ENCODE data around the gene HNRNPA0.
A peak's percentile ranks its signal among the peaks of the same experiment; 100 is the strongest.

The HNRNPA0 gene

DNA sequence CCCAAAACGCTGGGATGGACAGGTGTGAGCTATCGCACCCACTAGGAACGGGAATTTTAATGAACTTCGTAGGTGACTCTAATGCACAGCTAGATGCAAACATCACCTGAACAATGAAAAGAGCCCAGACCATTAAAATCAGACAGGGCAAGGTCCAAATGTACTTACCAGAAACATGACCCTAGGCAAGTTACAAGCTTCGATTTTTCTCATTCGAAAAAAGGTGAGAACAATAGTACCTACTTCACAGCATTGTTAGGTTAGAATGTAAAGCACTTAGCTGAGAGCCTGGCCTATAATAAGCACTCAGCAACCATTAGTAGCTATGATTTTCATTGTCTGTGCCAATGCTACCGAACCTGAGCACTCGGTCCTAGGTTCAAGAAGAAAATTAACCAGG, 12.4 kb downstream of the HNRNPA0 start:
- TF ChIP-seq, protein P1, sequence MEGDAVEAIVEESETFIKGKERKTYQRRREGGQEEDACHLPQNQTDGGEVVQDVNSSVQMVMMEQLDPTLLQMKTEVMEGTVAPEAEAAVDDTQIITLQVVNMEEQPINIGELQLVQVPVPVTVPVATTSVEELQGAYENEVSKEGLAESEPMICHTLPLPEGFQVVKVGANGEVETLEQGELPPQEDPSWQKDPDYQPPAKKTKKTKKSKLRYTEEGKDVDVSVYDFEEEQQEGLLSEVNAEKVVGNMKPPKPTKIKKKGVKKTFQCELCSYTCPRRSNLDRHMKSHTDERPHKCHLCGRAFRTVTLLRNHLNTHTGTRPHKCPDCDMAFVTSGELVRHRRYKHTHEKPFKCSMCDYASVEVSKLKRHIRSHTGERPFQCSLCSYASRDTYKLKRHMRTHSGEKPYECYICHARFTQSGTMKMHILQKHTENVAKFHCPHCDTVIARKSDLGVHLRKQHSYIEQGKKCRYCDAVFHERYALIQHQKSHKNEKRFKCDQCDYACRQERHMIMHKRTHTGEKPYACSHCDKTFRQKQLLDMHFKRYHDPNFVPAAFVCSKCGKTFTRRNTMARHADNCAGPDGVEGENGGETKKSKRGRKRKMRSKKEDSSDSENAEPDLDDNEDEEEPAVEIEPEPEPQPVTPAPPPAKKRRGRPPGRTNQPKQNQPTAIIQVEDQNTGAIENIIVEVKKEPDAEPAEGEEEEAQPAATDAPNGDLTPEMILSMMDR (conservative IDR thresholded peaks at IDR 0.05; ENCODE audit: low read length) = no peak
- no peak for DNase-seq (ENCODE audit: low read depth)
- no peak overlapping the region for H3K4me3 ChIP-seq (ENCODE audit: low read length)

DNA sequence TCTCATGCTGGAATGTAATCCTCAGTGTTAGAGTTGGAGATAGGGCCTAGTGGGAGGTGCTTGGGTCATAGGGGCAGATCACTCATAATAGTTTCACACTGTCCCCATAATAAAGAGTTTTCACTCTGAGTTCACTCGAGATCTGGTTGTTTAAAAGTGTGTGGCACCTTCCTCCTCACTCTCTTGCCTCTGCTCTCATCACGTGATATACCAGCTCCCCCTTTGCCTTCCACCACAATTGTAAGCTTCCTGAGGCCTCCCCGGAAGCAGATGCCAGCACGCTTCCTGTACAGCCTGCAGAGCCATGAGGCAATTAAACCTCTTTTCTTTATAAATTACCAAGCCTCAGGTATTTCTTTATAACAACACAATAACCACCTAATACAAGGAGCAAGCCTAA, 14.4 kb downstream of the HNRNPA0 start:
- no peak for DNase-seq (ENCODE audit: low read depth)
- no peak overlapping the region for H3K4me3 ChIP-seq (ENCODE audit: low read length)
- TF ChIP-seq, protein P1 (conservative IDR thresholded peaks at IDR 0.05; ENCODE audit: low read length) = no peak

DNA sequence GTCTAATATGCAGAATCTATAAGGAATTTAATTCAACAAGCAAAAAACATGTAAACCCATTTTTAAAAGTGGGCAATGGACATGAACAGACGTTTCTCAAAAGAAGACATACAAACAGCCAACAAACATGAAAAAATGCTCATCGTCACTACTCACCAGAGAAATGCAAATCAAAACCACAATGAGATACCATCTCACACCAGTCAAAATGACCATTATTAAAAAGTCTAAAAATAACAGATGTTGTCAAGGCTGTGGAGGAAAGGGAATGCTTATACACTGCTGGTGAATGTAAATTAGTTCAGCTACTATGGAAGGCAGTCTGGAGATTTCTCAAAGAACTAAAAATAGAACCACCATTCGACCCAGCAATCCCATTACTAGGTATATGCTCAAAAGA, 15.2 kb downstream of the HNRNPA0 start:
- TF ChIP-seq, protein P1 (conservative IDR thresholded peaks at IDR 0.05; ENCODE audit: low read length) = no peak
- DNase-seq (ENCODE audit: low read depth) = no peak
- no peak overlapping the region for H3K4me3 ChIP-seq (ENCODE audit: low read length)

- TF ChIP-seq, protein P1 (conservative IDR thresholded peaks at IDR 0.05; ENCODE audit: low read length) = no peak
- DNase-seq (ENCODE audit: low read depth) = peak; percentile 26
Measured at GRCh38 chr5:137737349-137738131, 16.6 kb downstream of the HNRNPA0 start.

GRCh38 chr5:137736496-137736895, 17.7 kb downstream of the HNRNPA0 start:
- TF ChIP-seq, protein P1 (conservative IDR thresholded peaks at IDR 0.05; ENCODE audit: low read length) = no peak
- DNase-seq (ENCODE audit: low read depth) = no peak
- H3K4me3 ChIP-seq (ENCODE audit: low read length) = no peak overlapping the region

More at GRCh38 chr5:137737349-137738131, 16.6 kb downstream of the HNRNPA0 start:
- no peak overlapping the region for H3K4me3 ChIP-seq (ENCODE audit: low read length)

- TF ChIP-seq, protein P1 (conservative IDR thresholded peaks at IDR 0.05; ENCODE audit: low read length) = peak; percentile 23
- H3K4me3 ChIP-seq (ENCODE audit: low read length) = peak within 1 kb of the TSS; percentile 58
- peak; percentile 28 for DNase-seq (ENCODE audit: low read depth)
Measured at GRCh38 chr5:137735555-137736284, 18.4 kb downstream of the HNRNPA0 start, which contains the start of gene KLHL3. Gene KLHL3 (minus strand): TSS chr5:137736089. CDS start chr5:137735646, 443 bp downstream.
